Prostate gland (tissue), 2 donors: Measurements from ENCODE around the gene HOXB6. TPM values are rescaled to one million over a fixed set of nuclear protein-coding genes. Genes with fewer than 3 reads are reported as not detected.

Source experiments
- DNase-seq: peaks from one replicate; pipeline ENCODE4 v3.0.0-alpha.2; 2019; ENCODE audit warnings: low spot score
- H3K27ac ChIP-seq, 2 donors: fragments of 200-600 bp; sonication (generic); 2 replicates each; pipeline ENCODE4 v1.5.1; 2017 to 2019
- H3K27me3 ChIP-seq: fragments of 200-600 bp; sonication (generic); replicated peaks from 2 replicates; pipeline ENCODE4 v1.5.1; 2019; ENCODE audit not compliant: insufficient read depth
- H3K36me3 ChIP-seq, 2 donors: fragments of 200-600 bp; sonication (generic); 1 replicate in 1 of 2; 2 replicates in 1 of 2; pipeline versions ENCODE4 v1.5.1 to v1.8.1; 2017 to 2019
- H3K4me1 ChIP-seq: fragments of 200-600 bp; sonication (generic); replicated peaks from 2 replicates; pipeline ENCODE4 v1.5.1; 2019
- H3K4me3 ChIP-seq, 2 donors: fragments of 200-600 bp; sonication (generic); 2 replicates each; pipeline ENCODE4 v1.5.1; 2017 to 2019
- H3K9me3 ChIP-seq: fragments of 200-600 bp; sonication (generic); 2 replicates; pipeline ENCODE4 v1.5.1; 2017
- CTCF ChIP-seq, 4 experiments: fragments of 200-600 bp in 2 of 4; fragments of 450-650 bp in 2 of 4; sonication (generic) in 2 of 4; IDR thresholded peaks; 1 replicate in 3 of 4; 2 replicates in 1 of 4; pipeline ENCODE4 v1.5.1; 2016 to 2019; ENCODE audit warnings: antibody characterized with exemption in 4 of 4, mild to moderate bottlenecking in 2 of 4, moderate library complexity in 2 of 4
- POLR2A ChIP-seq: fragments of 450-650 bp; IDR thresholded peaks from one replicate; pipeline ENCODE4 v1.6.1; 2016; ENCODE audit warnings: antibody characterized with exemption, mild to moderate bottlenecking
- POLR2AphosphoS5 ChIP-seq: sonication (generic); formaldehyde crosslinking; IDR thresholded peaks from one replicate; pipeline ENCODE4 v1.6.1; 2017; ENCODE audit warnings: antibody characterized with exemption
- WGBS: methylation state at CpG from one replicate; pipeline ENCODE4 v1.1.5; 2018; 5-methylcytosine and 5-hydroxymethylcytosine counted together
- intact Hi-C: fragments of 100-400 bp; cut with DNase I; formaldehyde crosslinking; loops from one replicate; pipeline ENCODE4 v1.14.2; 2022
- total RNA-seq, 2 donors: library from RNA; depleted of rRNA; stranded (reverse); fragments of >200 nt; gene quantifications; one replicate each; pipeline ENCODE4 v1.1.0, GENCODE V29; 2016

Gene HOXB6
- total RNA-seq: under 1 TPM; 0.27 to 0.40 TPM

- Histone ChIP-seq H3K27ac (no peak within 1 kb of the TSS), H3K36me3 (no peaks in the 10 kb centered on the region), H3K4me1 (no peaks in the 10 kb centered on the region), H3K4me3 (no peak within 1 kb of the TSS), H3K27me3 (peaks cover 63% of the 10 kb centered on the region), H3K9me3 (no peaks in the 10 kb centered on the region)
- TF ChIP-seq POLR2A (no peak), POLR2AphosphoS5 (no peak), CTCF (IDR thresholded peaks at IDR 0.05) (no peak)
- WGBS: 11% methylated on average over 16 of the region's 16 CpGs
- DNase-seq: no peak
- intact Hi-C loops: no loop called here
Measured at GRCh38 chr17:48604770-48605329, at the start of gene HOXB6. Gene HOXB6, minus strand, starts transcription at chr17:48604986. Its CDS starts 6,836 bp downstream, at chr17:48598150.

GRCh38 chr17:48649741-48650140 is 45.0 kb upstream of the HOXB6 start:
- H3K27ac ChIP-seq: no peak overlapping the region
- no peak for TF ChIP-seq CTCF (IDR thresholded peaks at IDR 0.05)
- H3K4me3 ChIP-seq: no peak overlapping the region
- no peaks in the 10 kb centered on the region for H3K4me1 ChIP-seq
- H3K27me3 ChIP-seq: peaks cover 12% of the 10 kb centered on the region
- intact Hi-C loops: no loop called here
- WGBS: 88% methylated on average over 1 of the region's 1 CpG
- no peak for DNase-seq
- no peaks in the 10 kb centered on the region for H3K9me3 ChIP-seq
- H3K36me3 ChIP-seq: no peaks in the 10 kb centered on the region

GRCh38 chr17:48647963-48648245 is 43.1 kb upstream of the HOXB6 start:
- intact Hi-C loops: no loop called here
- no peak for TF ChIP-seq POLR2A
- Histone ChIP-seq H3K27me3 (peaks cover 15% of the 10 kb centered on the region), H3K9me3 (no peaks in the 10 kb centered on the region), H3K27ac (no peak overlapping the region), H3K36me3 (no peaks in the 10 kb centered on the region), H3K4me1 (no peaks in the 10 kb centered on the region), H3K4me3 (no peak overlapping the region)
- WGBS: 83% methylated on average over 1 of the region's 1 CpG
- DNase-seq: no peak

- Histone ChIP-seq H3K4me3 (peak overlapping the region; percentile 4 to 22), H3K27me3 (peaks cover 15% of the 10 kb centered on the region), H3K27ac (no peak overlapping the region), H3K9me3 (no peaks in the 10 kb centered on the region), H3K4me1 (no peaks in the 10 kb centered on the region), H3K36me3 (no peaks in the 10 kb centered on the region)
- intact Hi-C loops: no loop called here
- DNase-seq: no peak
- WGBS: 3% methylated on average over 29 of the region's 30 CpGs
- TF ChIP-seq POLR2A (no peak), CTCF (IDR thresholded peaks at IDR 0.05) (no peak), POLR2AphosphoS5 (no peak)
Measured at GRCh38 chr17:48647103-48647962, 42.5 kb upstream of the HOXB6 start.

- Histone ChIP-seq H3K9me3 (no peaks in the 10 kb centered on the region), H3K36me3 (no peaks in the 10 kb centered on the region), H3K27ac (no peak overlapping the region), H3K4me3 (peak overlapping the region in 1 of 2 donors; percentile 3), H3K4me1 (no peaks in the 10 kb centered on the region), H3K27me3 (peaks cover 15% of the 10 kb centered on the region)
- intact Hi-C loops: no loop called here
- WGBS: 7% methylated on average over 69 of the region's 80 CpGs
- TF ChIP-seq POLR2A: no peak
- no peak for TF ChIP-seq CTCF (IDR thresholded peaks at IDR 0.05)
- no peak for TF ChIP-seq POLR2AphosphoS5
- no peak for DNase-seq
Measured at GRCh38 chr17:48646183-48647102, 41.7 kb upstream of the HOXB6 start.
